LNCaP clone FGC (cell line): ENCODE results near the gene DENND5A.

Experiments used
- DNase-seq: peaks from one replicate; pipeline ENCODE4 v3.0.0-alpha.2; 2011; ENCODE audit warnings: low read depth
- H3K4me3 ChIP-seq: 2 replicates; pipeline ENCODE4 v1.5.1; 2011; ENCODE audit warnings: mild to moderate bottlenecking, low read depth, low read length, control low read depth
- TF ChIP-seq, protein P1 (sequence below): IDR thresholded peaks from 2 replicates; pipeline ENCODE4 v1.5.1; 2012; ENCODE audit warnings: mild to moderate bottlenecking; ENCODE audit not compliant: control insufficient read depth, insufficient read depth; ENCODE audit errors: extremely low read depth

The DENND5A gene

DNA sequence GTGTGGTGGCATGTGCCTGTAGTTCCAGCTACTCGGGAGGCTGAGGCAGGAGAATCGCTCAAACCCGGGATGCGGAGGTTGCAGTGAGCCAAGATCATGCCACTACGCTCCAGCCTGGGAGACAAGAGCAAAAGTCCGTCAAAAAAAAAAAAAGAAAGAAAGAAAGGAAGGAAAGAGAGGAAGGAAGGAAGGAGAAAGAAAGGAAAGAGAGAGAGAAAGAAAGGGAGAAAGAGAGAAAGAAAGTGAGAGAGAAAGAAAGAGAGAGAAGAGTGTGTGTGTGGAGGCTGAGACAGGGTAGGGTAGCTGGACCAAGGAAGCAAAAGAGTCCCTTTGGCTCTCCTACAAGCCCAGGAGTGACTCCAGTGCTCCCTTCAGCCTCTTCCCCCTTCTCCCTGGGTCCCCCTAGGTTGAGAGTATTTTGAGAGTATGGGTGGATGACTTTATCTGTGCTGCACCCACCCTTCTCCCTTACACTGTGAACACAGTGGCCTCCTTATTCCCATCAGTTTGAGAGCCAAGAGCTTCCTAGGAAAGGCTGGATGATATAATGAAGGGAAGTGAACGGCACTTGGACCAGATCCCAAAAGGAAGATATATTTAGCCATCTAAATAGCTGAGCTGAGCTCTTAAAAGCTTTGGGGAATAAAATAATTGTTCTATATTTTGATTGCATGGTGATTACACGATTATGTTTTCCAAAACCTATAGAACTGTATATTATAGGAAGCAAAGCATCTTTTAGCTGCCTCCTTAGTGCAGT, 9.5 kb upstream of the DENND5A start:
- TF ChIP-seq, protein P1, sequence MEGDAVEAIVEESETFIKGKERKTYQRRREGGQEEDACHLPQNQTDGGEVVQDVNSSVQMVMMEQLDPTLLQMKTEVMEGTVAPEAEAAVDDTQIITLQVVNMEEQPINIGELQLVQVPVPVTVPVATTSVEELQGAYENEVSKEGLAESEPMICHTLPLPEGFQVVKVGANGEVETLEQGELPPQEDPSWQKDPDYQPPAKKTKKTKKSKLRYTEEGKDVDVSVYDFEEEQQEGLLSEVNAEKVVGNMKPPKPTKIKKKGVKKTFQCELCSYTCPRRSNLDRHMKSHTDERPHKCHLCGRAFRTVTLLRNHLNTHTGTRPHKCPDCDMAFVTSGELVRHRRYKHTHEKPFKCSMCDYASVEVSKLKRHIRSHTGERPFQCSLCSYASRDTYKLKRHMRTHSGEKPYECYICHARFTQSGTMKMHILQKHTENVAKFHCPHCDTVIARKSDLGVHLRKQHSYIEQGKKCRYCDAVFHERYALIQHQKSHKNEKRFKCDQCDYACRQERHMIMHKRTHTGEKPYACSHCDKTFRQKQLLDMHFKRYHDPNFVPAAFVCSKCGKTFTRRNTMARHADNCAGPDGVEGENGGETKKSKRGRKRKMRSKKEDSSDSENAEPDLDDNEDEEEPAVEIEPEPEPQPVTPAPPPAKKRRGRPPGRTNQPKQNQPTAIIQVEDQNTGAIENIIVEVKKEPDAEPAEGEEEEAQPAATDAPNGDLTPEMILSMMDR, result no peak
- DNase-seq, result no peak
- H3K4me3 ChIP-seq, result no peak overlapping the region

GRCh38 chr11:9273376-9274336, 8.5 kb upstream of the DENND5A start:
- DNase-seq, result no peak
- TF ChIP-seq, protein P1, result no peak
- no peak overlapping the region for H3K4me3 ChIP-seq

DNA sequence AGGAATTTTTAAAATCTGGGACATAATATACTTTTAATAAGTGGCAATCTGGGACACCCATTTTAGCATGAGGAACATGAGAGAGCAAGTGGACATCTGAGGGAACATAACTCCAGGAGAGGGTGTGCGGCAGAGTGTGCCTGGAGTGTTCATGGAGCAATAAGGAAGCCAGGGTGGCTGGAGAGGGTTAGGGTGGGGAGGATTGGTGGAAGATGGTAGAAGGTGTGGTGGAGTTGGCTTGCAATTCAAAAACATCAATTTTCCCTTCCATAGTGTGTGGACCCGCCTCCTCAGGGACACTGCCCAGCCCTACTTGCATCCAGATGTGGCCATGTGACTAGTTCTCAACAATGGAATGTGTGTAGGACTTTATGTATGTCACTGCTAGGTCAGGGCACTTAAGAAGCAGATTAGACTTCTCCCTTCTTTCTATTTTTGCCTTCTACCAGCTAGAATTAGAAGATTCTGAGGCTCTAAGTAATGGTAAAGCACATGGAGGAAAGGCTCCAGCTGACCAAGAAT, 4.4 kb upstream of the DENND5A start:
- no peak for DNase-seq
- TF ChIP-seq, protein P1, result no peak

GRCh38 chr11:9267680-9268079, 2.5 kb upstream of the DENND5A start:
- TF ChIP-seq, protein P1, result no peak
- no peak for DNase-seq
- no peak overlapping the region for H3K4me3 ChIP-seq

More for the DNA sequence above, 4.4 kb upstream of the DENND5A start:
- H3K4me3 ChIP-seq, result no peak overlapping the region

GRCh38 chr11:9266926-9267325, 1.8 kb upstream of the DENND5A start:
- TF ChIP-seq, protein P1, result no peak
- no peak for DNase-seq
- no peak overlapping the region for H3K4me3 ChIP-seq

DNA sequence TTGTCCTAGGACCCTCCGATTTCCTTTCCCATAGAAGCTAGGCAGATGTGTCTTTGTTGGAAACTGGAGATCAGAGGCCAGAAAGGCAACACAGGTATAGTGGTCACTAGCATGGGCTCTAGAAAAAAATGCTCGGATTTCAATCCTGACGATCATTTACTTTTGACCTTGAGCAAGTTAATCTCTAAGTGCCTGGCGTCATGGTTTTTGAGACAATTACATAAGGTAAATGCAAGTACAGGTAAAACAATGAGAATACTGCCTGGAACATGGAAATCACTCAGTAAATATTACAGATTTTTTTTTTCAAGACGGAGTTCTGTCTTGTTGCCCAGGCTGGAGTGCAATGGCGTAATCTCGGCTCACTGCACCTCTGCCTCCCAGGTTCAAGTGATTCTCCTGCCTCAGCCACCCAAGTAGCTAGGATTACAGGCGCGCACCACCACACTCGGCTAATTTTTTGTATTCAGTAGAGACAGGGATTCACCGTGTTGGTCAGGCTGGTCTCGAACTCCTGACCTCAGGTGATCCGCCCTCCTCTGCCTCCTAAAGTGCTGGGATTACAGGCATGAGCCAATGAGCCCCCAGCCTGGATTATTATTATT, 1.1 kb upstream of the DENND5A start:
- no peak overlapping the region for H3K4me3 ChIP-seq
- DNase-seq, result no peak
- TF ChIP-seq, protein P1, result no peak
